ENCODE data around the gene GPHN. TPM values are rescaled to one million over a fixed set of nuclear protein-coding genes. Genes with fewer than 3 reads are reported as not detected.

GPHN gene
- total RNA-seq, 2 donors from 2014 or later, result 18.6 to 20.1 TPM

GRCh38 chr14:66944872-66945271 is 436.9 kb downstream of the GPHN start:
- no peak for ATAC-seq
- H3K4me3 Mint-ChIP-seq, result no peak overlapping the region
- no peak for DNase-seq (ENCODE audit: low spot score)
- H3K9me3 Mint-ChIP-seq, result peaks cover 11% of the 10 kb centered on the region
- H3K36me3 Mint-ChIP-seq, result peaks cover 34% of the 10 kb centered on the region
- no peaks in the 10 kb centered on the region for H3K4me1 Mint-ChIP-seq (ENCODE audit: low read depth in 2 of 2)
- no peak overlapping the region for H3K27ac Mint-ChIP-seq
- H3K27me3 Mint-ChIP-seq, result no peaks in the 10 kb centered on the region

- Mint-ChIP-seq H3K9me3 (peaks cover 11% of the 10 kb centered on the region), H3K36me3 (peaks cover 26% of the 10 kb centered on the region), H3K27me3 (no peaks in the 10 kb centered on the region), H3K4me3 (no peak overlapping the region), H3K27ac (no peak overlapping the region), H3K4me1 (ENCODE audit: low read depth in 2 of 2) (no peaks in the 10 kb centered on the region)
- DNase-seq (ENCODE audit: low spot score) (no peak), ATAC-seq (no peak)
Observed at GRCh38 chr14:66955159-66955558, 447.2 kb downstream of the GPHN start.

- DNase-seq (ENCODE audit: low spot score), result no peak
- peaks cover 34% of the 10 kb centered on the region for H3K36me3 Mint-ChIP-seq
- H3K9me3 Mint-ChIP-seq, result peaks cover 8% of the 10 kb centered on the region
- H3K27ac Mint-ChIP-seq, result no peak overlapping the region
- no peaks in the 10 kb centered on the region for H3K27me3 Mint-ChIP-seq
- no peak for ATAC-seq
- H3K4me1 Mint-ChIP-seq (ENCODE audit: low read depth in 2 of 2), result no peaks in the 10 kb centered on the region
- no peak overlapping the region for H3K4me3 Mint-ChIP-seq
Observed at GRCh38 chr14:66959437-66960050, 451.6 kb downstream of the GPHN start.

GRCh38 chr14:66965831-66966230 is 457.9 kb downstream of the GPHN start:
- H3K9me3 Mint-ChIP-seq, result no peaks in the 10 kb centered on the region
- H3K4me1 Mint-ChIP-seq (ENCODE audit: low read depth in 2 of 2), result no peaks in the 10 kb centered on the region
- no peak for ATAC-seq
- no peak for DNase-seq (ENCODE audit: low spot score)
- peaks cover 10% of the 10 kb centered on the region for H3K36me3 Mint-ChIP-seq
- H3K27ac Mint-ChIP-seq, result no peak overlapping the region
- no peaks in the 10 kb centered on the region for H3K27me3 Mint-ChIP-seq
- no peak overlapping the region for H3K4me3 Mint-ChIP-seq

- no peaks in the 10 kb centered on the region for H3K4me1 Mint-ChIP-seq (ENCODE audit: low read depth in 2 of 2)
- no peak overlapping the region for H3K4me3 Mint-ChIP-seq
- no peaks in the 10 kb centered on the region for H3K9me3 Mint-ChIP-seq
- H3K36me3 Mint-ChIP-seq, result no peaks in the 10 kb centered on the region
- H3K27ac Mint-ChIP-seq, result no peak overlapping the region
- DNase-seq (ENCODE audit: low spot score) (no peak), ATAC-seq (no peak)
- H3K27me3 Mint-ChIP-seq, result no peaks in the 10 kb centered on the region
Observed at GRCh38 chr14:66972469-66972868, 464.5 kb downstream of the GPHN start.

GRCh38 chr14:66974397-66975025 is 466.6 kb downstream of the GPHN start:
- H3K4me1 Mint-ChIP-seq (ENCODE audit: low read depth in 2 of 2), result peaks cover 2% of the 10 kb centered on the region in 2 donors
- ATAC-seq (no peak), DNase-seq (ENCODE audit: low spot score) (no peak)
- no peaks in the 10 kb centered on the region for H3K27me3 Mint-ChIP-seq
- H3K27ac Mint-ChIP-seq, result no peak overlapping the region
- no peaks in the 10 kb centered on the region for H3K9me3 Mint-ChIP-seq
- no peak overlapping the region for H3K4me3 Mint-ChIP-seq
- H3K36me3 Mint-ChIP-seq, result no peaks in the 10 kb centered on the region

- H3K27me3 Mint-ChIP-seq, result no peaks in the 10 kb centered on the region
- H3K9me3 Mint-ChIP-seq, result no peaks in the 10 kb centered on the region
- H3K4me1 Mint-ChIP-seq (ENCODE audit: low read depth in 2 of 2), result peaks cover 3 to 5% of the 10 kb centered on the region in 2 donors
- H3K36me3 Mint-ChIP-seq, result no peaks in the 10 kb centered on the region
- H3K27ac Mint-ChIP-seq, result no peak overlapping the region
- no peak overlapping the region for H3K4me3 Mint-ChIP-seq
- DNase-seq (ENCODE audit: low spot score) (no peak), ATAC-seq (no peak)
Observed at GRCh38 chr14:66975251-66975650, 467.3 kb downstream of the GPHN start.

- no peaks in the 10 kb centered on the region for H3K36me3 Mint-ChIP-seq
- DNase-seq (ENCODE audit: low spot score), result no peak
- ATAC-seq, result peak in 1 of 2 donors; percentile 67
Observed at GRCh38 chr14:66979101-66979974, 471.4 kb downstream of the GPHN start.

GRCh38 chr14:66982247-66982646 is 474.3 kb downstream of the GPHN start:
- ATAC-seq (no peak), DNase-seq (ENCODE audit: low spot score) (no peak)
- Mint-ChIP-seq H3K27ac (no peak overlapping the region), H3K4me3 (no peak overlapping the region), H3K36me3 (peaks cover 4% of the 10 kb centered on the region), H3K4me1 (ENCODE audit: low read depth in 2 of 2) (peaks cover 3 to 5% of the 10 kb centered on the region in 2 donors), H3K27me3 (no peaks in the 10 kb centered on the region), H3K9me3 (no peaks in the 10 kb centered on the region)

More at GRCh38 chr14:66979101-66979974, 471.4 kb downstream of the GPHN start:
- Mint-ChIP-seq H3K9me3 (no peaks in the 10 kb centered on the region), H3K27me3 (no peaks in the 10 kb centered on the region), H3K4me3 (no peak overlapping the region), H3K4me1 (ENCODE audit: low read depth in 2 of 2) (peaks cover 3 to 5% of the 10 kb centered on the region in 2 donors), H3K27ac (no peak overlapping the region)

- Mint-ChIP-seq H3K27ac (no peak overlapping the region), H3K36me3 (no peaks in the 10 kb centered on the region), H3K9me3 (no peaks in the 10 kb centered on the region), H3K4me3 (no peak overlapping the region), H3K4me1 (ENCODE audit: low read depth in 2 of 2) (no peaks in the 10 kb centered on the region), H3K27me3 (no peaks in the 10 kb centered on the region)
- no peak for DNase-seq (ENCODE audit: low spot score)
- no peak for ATAC-seq
Observed at GRCh38 chr14:66992776-66993175, 484.8 kb downstream of the GPHN start.

GRCh38 chr14:66993512-66993911 is 485.6 kb downstream of the GPHN start:
- Mint-ChIP-seq H3K4me1 (ENCODE audit: low read depth in 2 of 2) (no peaks in the 10 kb centered on the region), H3K36me3 (no peaks in the 10 kb centered on the region), H3K27me3 (no peaks in the 10 kb centered on the region), H3K4me3 (no peak overlapping the region), H3K27ac (no peak overlapping the region), H3K9me3 (peaks cover under 1% of the 10 kb centered on the region)
- DNase-seq (ENCODE audit: low spot score) (no peak), ATAC-seq (no peak)

- DNase-seq (ENCODE audit: low spot score) (no peak), ATAC-seq (peak; percentile 52 to 87)
- peaks cover 2% of the 10 kb centered on the region for H3K9me3 Mint-ChIP-seq
- H3K27me3 Mint-ChIP-seq, result no peaks in the 10 kb centered on the region
- no peak overlapping the region for H3K27ac Mint-ChIP-seq
- H3K4me1 Mint-ChIP-seq (ENCODE audit: low read depth in 2 of 2), result no peaks in the 10 kb centered on the region
- no peaks in the 10 kb centered on the region for H3K36me3 Mint-ChIP-seq
- no peak overlapping the region for H3K4me3 Mint-ChIP-seq
Observed at GRCh38 chr14:66998013-66998412, 490.1 kb downstream of the GPHN start.

- no peak for ATAC-seq
Observed at GRCh38 chr14:66999978-67000377, 492.0 kb downstream of the GPHN start.

More at GRCh38 chr14:66999978-67000377, 492.0 kb downstream of the GPHN start:
- Mint-ChIP-seq H3K9me3 (peaks cover 2% of the 10 kb centered on the region), H3K36me3 (no peaks in the 10 kb centered on the region), H3K27ac (no peak overlapping the region), H3K4me3 (no peak overlapping the region), H3K4me1 (ENCODE audit: low read depth in 2 of 2) (no peaks in the 10 kb centered on the region), H3K27me3 (no peaks in the 10 kb centered on the region)
- no peak for DNase-seq (ENCODE audit: low spot score)
